GM19455 (cell line): ENCODE measurements around the gene SPRED2.

Experiments used
- ATAC-seq: cut with Tn5 transposase; IDR thresholded peaks from one replicate; pipeline ENCODE4 v1.9.1; 2021; ENCODE audit not compliant: unreplicated experiment

The SPRED2 gene

DNA sequence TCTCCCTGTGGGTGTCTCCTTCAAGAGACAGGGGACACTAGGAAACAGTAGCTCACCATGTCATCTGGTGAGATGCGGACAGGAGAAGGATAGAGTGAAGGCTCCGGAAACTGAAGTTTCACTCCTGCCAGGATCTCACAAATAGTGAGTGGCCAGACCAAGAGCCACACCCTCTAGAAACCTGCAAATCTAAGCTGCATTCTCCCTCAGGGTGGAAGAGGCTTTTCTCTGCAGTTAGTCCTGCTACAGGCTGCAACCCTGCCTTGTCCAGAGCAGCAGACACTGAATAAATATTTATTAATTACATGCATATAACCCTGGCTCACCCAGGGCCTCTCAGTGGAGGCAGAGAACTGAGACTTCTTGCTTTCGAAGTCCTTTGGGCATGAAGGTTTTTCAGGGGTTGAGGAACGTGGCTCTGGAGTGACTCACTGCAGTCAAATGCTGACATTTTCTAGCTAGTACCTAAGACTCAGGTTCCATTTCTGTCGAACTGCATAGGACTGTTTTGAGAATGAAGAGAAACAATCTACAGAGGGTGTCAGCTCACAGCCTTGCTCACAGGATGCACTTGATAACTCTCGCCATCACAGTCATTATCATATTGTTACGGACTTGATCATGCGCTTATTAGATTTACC is 117.5 kb downstream of the SPRED2 start:
- no peak for ATAC-seq

DNA sequence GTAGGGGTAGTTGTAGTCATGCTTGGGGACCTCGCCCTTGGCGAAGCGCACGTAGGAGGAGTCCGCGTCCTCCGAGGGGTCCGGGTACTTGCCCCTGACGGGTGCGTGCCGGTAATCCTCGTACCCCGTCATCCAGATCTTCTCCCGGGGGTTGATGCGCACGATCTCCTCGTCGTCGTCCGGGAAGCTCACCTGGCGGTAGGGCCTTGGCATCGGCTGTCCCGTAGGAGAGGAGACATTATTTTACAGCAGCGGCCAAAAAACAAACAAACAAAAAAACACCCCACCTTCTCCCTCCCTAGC is 118.5 kb downstream of the SPRED2 start:
- no peak for ATAC-seq

DNA sequence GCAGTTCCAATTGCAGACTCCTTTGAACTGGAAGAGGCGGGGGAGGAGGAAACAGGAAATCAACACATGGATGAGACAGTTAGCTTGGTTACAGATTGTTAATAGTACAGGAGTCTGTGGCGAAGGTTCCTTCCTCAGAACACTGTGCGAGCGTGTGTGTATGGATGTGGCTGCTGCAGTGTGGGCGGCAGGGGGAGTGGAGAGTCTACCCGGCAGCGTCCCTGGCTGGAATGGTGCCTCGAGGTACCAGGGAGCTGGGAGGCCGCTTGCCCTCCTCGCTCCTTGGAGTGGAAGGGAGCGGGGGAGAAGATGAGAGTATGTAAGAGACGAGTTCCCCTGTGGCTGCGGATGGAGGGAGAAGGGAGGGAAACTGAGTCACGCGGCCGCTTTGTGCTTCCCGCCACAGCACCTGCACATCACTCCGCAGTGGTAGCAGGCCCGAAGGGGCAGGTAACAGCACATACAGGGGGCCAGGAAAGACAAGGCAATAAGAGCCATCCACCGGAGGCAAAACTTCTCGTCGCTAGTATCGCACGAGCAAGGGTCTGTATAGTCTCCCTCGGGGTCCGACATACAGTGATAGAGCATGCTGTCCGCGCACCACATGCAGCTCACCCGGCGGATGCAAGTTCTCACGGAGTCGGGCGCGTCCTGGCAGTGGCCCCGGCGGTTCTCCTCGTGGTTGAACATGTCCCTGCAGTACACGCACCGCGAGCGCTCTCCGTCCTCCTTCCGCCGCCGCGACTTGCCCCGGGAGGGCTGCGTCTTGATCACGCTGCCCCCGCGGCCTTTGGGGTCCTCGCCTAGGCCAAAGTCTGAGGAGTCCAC is 119.1 kb downstream of the SPRED2 start:
- ATAC-seq: no peak

DNA sequence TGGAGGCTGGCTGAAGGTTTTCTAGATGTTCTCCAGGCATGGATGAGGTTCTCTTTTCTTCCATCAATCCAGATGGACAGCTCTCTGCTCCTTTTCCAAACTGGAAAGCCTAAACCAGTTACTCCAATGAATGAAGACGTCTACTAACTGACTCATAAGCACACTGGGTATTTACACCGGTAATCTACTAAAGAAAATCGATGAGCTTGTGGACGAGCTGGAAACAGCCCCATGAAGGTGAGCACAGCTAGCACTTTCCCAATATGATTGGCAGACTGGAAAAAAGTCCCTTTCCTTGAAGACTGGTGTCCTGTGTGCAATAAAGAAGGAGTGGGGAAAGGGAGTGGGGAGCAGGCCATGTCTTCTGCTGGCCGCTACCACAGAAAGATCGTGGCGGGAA is 120.8 kb downstream of the SPRED2 start:
- no peak for ATAC-seq

DNA sequence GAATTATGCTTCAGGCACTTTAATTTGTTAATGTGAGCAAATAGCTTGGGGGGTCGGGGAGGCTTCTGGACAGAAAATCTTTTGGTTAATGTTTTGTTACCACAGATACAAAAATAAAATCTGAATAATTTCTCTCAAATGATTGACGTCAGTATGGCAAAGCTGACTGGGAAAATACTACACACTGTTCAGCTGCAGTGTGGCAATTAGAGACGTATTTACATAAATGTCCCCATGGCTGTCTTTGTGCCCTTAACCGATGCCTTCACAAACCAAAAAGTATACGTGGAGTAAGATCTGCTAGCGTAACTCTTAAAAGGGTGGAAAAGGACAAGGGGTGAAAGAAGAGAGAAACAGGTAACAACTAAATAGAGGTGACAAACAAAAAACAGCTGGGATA is 121.3 kb downstream of the SPRED2 start:
- no peak for ATAC-seq

DNA sequence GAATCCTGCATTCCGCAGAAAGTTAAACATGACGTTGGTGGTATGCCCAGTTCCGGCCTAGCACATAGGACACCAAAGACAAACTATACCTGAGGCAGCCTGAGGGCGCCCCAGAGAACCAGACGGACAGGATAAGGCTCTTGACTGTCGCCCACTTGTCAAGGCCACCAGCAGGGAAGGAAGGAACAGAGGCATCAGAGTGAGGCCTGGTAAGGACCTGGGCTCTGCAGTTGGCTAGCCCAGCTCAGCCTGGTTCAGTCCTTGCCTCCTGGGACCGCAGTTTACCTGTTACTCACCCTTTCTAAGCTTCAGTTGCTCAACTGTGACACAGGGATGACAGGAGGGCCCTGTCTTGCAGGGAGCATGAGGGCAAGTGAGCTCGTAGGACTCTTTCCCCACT is 122.7 kb downstream of the SPRED2 start:
- ATAC-seq: no peak

DNA sequence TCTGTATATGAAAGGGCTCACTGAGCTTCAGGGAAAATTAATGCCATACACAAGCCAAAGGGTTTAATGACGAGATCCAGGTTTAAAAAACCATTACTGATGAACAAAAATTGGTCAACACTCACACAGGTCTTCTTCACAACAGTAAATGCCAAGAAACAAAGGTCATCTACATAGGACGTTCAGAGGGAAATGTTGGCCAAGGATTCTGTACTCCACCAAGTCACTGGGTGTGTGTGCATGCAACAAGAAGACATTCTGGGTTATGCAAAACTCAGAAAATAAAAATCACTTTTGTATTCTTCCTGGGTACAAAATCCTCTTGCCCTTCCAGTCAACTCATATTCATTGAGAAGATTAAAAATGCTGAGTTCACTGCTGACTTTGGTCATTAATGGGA is 126.5 kb downstream of the SPRED2 start:
- ATAC-seq: no peak

DNA sequence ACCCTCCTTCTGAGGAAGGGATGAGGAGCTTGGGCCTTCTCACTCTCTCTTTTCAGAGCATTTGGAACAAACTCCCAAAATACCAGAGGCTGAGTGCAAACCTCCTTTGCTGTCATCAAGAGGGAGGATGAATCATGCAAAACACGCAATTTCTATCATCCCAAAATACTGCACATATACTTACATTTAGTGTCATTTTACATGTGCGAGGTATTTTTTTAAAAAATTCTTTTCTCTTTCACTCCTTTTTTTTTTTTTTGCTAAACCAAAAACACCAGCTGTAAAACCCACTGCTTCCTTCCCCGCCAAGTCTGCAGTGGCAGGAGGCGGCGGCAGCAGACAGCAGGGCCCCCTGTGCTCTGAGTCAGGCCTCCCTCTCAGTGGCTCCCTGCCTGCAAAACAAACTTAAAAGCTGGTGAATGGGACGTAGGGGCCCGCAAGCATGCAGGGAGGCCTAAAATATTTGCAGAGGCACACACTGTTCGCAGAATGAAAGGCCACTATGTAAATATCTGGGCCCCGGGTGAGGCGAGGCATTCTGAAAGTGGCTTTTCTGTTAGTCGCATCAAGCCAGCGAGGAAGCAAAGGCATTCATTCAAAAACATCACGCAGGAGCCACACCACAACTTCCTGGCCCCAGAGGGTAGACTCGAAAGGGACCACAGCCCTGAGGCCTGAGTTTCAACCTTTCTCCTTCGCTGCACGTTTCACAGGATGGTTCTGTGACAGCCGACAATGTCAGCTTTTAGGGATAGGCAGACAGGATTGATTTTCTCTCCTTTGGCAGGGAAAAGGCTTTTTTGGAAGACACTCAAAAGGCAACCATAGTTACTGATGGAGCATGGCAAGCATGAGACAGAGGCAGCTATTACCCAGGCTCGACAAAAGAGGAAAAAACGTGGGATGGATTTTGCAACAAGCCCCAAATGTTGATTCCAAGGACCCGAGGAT is 131.4 kb downstream of the SPRED2 start:
- peak; percentile 81 for ATAC-seq

DNA sequence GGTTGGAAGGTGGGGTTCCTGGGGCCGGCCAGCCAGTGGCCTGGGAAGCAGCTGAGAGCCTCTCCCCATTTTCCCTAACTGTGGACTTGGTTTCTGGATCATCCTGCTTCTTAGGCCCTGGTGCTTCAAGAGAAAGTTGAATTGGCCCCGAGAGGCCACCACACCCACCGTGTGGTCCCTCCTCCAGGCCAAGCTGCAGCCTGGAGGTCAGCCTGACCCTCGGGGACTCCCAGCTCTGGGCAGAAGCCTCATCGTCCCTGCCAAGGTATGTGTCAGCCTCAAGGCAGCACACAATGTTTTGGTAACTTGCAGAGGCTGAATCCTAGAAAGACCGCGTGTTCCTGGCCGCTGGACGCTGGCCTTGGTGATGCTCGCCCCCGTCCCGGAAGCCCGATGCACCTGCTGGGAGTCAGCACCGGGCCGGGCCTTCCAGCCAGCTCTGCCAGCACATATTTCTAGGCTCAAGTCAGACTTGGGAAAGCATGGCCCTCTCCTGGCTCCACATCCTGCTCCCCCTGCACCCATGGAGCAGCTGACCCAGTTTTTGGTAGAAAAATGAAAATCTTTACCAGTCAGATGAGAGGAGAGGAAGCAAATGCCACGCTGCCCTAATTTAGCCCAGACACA is 132.2 kb downstream of the SPRED2 start:
- no peak for ATAC-seq

DNA sequence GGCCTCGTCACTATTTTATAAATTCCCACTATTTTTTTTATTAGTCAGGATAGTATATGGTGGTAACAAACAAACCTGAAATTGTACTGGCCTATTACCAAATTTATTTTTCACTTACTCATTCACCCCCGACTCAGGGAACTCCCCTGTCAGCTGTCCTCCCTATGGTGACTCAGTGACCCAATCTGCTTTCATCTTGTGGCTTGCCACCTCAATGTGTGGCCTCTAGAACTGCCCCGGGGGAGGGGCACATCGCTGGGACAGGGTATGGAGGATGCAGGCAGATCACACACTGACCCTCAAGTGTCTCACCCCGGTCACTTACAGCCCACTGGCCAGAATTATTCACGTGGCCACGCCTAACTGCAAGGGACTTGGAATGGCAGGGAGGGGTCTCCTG is 133.2 kb downstream of the SPRED2 start:
- ATAC-seq: no peak

DNA sequence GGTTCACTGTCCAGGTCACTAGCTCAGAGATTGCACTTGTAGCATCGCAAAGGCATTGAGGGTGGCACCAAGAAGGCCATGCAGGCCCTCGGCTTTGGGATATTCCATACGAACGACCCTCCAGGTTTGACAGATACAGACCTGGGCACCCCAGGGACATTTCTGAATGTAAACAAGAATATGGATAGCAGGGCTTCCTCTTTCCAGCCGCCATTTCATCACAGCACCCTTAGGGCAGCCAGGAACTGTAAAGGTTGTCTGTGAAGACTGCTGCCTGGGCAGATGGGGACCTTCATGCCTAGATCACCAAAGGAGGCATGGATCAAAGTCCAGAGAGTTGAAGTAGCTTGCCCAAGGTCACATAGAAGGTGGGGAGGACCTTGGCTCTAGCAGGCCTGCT is 134.3 kb downstream of the SPRED2 start:
- ATAC-seq: no peak

DNA sequence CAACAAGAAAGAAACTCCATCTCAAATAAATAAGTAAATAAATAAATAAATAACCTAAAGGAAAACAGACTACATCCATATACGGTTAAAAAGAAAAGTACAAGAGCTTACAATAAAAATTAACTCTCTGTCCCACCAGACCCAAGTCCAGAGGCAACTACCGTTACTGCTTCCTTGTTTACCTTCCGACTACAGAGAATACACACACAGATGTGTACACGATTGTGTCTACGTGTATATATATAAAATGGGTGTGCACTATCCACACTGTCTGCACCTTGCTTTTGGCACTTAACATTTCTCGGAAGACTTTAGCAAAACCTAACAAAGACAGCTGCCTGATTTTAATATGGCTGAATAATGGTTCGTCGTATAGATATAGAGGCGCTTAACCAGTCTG is 134.9 kb downstream of the SPRED2 start:
- ATAC-seq: no peak

DNA sequence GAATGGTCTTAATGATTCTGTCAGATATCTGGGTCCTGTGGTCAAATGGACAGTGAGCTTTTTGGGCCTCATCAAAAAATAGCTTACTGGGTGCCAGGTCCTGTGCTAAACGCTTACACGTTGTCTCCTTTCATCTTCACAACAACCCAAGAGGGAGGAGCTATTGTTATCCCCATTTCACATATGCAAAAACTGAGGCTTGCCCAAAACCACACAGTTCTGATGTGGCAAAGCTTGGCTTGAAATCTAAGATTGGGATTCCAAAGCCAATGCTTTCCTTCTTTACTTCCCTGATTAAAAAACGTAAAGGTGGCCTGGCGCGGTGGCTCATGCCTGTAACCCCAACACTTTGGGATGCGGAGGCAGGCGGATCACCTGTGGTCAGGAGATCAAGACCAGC is 135.4 kb downstream of the SPRED2 start:
- ATAC-seq: no peak

DNA sequence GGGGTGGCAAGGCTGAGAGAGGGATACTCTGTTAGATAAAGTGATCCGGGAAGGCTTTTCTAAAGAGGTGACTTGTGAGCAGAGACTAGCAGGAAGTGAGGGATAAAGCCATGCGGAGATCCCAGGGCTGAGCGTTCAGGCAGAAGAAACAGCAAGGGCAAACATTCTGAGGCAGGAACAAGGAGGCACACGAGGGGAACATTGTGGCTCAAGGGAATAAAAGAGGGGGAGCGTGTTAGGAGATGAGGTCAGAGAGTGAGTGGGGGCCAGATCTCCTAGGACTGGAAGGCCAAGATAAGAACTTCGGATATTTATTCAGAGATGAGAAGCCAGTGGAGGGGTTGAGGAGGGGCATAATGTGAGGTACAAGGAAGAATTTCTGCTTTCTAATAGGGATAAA is 137.7 kb downstream of the SPRED2 start:
- no peak for ATAC-seq

DNA sequence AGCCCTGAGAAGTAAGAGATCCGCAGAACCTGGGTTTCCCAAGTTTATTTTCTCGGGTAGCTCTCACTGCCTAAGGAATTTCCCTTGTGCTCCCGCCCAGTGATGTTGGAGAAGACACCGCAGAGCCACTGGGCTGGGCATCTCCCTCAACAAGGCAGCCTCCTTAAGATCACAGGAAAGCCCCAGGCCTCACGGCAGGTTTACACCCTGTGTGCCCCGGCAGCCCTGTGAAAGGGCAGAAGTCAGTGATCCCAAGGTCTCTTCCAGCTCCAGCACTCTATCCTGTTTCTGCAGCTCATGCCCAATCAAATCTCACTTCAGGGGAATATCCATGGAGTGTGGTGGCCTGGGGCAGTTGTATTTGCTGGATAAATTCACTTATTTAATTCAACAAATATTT is 138.3 kb downstream of the SPRED2 start:
- no peak for ATAC-seq

DNA sequence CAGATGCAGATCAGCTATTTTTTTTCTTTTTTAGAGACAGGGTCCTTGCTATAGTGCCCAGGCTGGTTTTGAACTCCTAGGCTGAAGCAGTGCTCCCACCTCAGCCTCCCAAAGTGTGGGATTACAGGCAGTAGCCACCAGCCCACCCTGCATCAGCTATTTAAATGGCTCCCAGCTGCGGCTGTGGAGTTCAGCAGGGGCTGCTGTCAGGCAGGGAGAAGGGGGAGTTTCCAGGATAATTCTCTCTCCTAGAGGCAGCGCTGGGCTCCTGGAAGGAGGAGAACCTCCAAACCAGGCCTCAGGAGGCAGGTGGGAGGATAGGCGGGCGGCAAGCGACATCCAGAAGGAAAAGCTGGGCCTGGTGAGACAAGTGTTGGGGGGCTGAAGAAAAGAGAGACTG is 139.0 kb downstream of the SPRED2 start:
- ATAC-seq: no peak

DNA sequence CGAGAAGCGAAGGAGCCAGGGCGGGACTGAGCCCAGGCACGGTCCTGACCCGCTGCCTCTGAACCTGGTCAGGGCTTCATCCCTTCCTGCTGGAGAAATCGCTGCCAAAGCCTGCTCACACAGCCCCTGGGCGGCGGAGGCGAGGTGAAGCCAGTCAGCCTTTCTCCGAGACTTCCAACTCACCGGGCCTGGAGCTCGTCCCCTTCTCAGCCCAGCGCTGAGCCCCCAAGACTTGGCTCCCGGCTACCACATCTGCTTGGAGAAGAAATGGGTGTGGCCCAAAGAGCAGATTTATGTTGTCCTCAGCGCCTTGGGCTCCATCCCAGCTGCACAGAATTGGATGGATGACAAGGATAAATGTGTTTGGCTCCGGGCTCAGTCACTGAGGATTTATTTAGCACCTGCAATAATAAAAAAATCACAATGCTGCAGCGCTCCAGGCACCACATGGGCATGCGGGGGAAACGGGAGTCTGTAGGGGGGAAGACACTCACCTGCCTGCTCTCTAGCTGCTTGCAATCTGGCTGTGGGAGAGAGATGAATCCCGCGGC is 139.9 kb downstream of the SPRED2 start:
- ATAC-seq: no peak

DNA sequence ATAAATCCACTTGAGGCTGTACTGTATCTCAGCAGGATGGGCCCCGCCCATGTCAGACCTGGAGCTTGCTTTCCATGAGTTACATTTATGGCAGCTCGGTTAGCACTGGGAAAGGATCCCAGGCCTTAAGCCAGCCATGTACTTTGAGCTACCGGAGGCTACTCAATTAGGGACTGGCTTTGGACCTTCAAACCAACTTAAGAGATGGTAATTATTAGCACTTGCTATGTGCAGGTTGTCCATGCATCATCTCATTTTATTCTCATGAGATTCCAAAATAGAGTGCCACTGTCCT is 140.3 kb downstream of the SPRED2 start:
- no peak for ATAC-seq

DNA sequence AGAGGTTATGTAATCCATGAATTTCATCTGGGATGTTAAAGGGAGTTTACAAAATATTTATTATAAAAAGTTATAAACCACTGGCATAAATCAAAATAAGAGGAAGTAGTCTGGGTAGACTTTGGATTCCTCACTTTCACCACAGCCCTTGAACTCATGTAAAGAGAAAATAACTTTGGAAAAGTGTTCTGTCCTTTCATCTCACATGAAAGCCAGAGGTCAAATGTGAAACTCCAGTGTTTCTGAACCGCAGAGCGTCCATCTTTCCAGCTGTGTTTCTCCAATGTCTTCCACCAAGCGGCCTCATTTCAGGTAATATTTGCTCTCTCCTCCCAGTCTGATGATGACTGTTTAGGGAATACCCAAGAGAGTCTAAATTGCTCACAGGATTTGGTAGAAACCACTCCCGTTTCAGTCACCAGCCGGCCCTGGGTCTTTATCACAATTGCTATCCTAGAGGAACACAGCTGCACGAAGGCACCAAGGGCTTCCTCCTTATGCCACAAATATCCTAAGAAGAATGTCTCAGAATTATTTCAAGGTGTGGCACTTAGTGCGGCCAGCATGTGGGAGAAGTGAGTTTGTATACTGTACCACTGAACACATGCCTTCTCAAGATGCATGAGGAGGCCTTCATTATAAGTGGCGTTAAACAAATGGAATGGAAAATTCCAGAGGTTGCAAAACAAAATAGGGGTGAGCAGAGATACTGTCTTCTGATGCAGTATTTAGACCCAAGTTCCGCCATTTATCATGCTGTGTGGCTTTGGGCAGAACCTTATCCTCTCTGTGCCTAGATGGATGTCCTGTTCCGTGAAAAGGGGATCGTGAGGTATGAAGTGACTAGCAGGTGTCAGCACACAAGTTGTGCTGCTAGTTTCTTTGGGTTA is 140.9 kb downstream of the SPRED2 start:
- no peak for ATAC-seq

DNA sequence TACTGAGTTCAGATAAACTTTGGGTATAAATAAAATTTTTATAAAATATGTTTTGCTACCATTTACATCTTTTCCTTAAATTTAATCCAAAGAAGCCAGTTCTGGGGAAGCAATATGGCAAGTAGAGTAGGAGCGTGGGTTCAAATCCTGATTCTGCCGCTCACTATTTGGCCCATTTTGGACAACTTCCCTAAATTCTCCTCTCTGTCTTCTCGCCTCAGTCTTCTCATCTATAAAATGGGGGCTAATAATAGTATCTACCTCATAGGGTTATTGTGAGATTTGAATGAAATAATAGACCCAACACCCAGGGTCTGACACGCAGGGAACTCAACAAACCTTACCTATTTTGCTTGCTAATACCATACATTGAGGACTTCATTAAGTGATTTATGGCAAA is 145.0 kb downstream of the SPRED2 start:
- ATAC-seq: no peak
